HCT116 (cell line): ENCODE measurements around the gene BECN2. TPM values are rescaled to one million over a fixed set of nuclear protein-coding genes. Genes with fewer than 3 reads are reported as not detected.

Source experiments
- ATAC-seq: fragments of 200-7000 bp; cut with Tn5 transposase; 2 replicates; pipeline ENCODE4 v1.9.1; 2020; ENCODE audit warnings: mild to moderate bottlenecking, moderate library complexity
- BruUV-seq: library from RNA; stranded (reverse); fragments of 400-500 nt; replicated peaks from 2 replicates; lab custom pipeline; 2021; lab: Mats Ljungman, UMichigan
- CTCF ChIA-PET: fragments of 300-600 bp; sonication (Branson Sonifier 250); formaldehyde crosslinking; loops from one replicate; lab custom pipeline; 2021; ENCODE audit warnings: antibody characterized with exemption; lab: Charles Lee
- POLR2A ChIA-PET: fragments of 300-600, 350-600 bp; sonication (Branson Sonifier 250); formaldehyde crosslinking; loops from one replicate; lab custom pipeline; 2021; ENCODE audit warnings: antibody characterized with exemption; lab: Charles Lee
- RAD21 ChIA-PET, 2 experiments: fragments of 300-600 bp; sonication (Branson Sonifier 250); formaldehyde crosslinking; loops; one replicate each; lab custom pipeline; 2023; ENCODE audit warnings: low total read pairs in 2 of 2; ENCODE audit not compliant: uncharacterized antibody in 2 of 2, unreplicated experiment in 2 of 2, low non-redundant PET in 1 of 2; lab: Charles Lee
- DNase-seq: peaks from one replicate; pipeline ENCODE4 v3.0.0-alpha.2; 2010; ENCODE audit warnings: low read depth, low spot score
- H2AFZ ChIP-seq: fragments of 200-600 bp; shearing (Covaris generic), sonication (generic); 2 replicates; pipeline ENCODE4 v1.6.1; 2017; ENCODE audit warnings: low read depth, mixed run types, mixed read lengths, antibody characterized with exemption, low read length; ENCODE audit not compliant: poor library complexity, severe bottlenecking
- H3K27ac ChIP-seq: 2 replicates; pipeline ENCODE4 v1.5.1; 2012; ENCODE audit warnings: low read depth, low read length
- H3K27me3 ChIP-seq: fragments of 200-600 bp; sonication (generic); 2 replicates; pipeline ENCODE4 v1.6.1; 2016; ENCODE audit warnings: mixed run types, low read length, mixed read lengths; ENCODE audit not compliant: insufficient read depth
- H3K36me3 ChIP-seq, 2 experiments: fragments of 200-500 bp in 1 of 2; fragments of 200-600 bp in 1 of 2; sonication (Bioruptor generic) in 1 of 2; sonication (generic) in 1 of 2; 2 replicates each; pipeline versions ENCODE4 v1.5.1 to v1.6.1; 2014 to 2016; ENCODE audit warnings: low read length in 2 of 2, inconsistent platforms in 1 of 2, mixed read lengths in 1 of 2, mixed run types in 1 of 2; ENCODE audit not compliant: insufficient read depth in 2 of 2, control insufficient read depth in 1 of 2
- H3K4me1 ChIP-seq, 2 experiments: fragments of 200-600 bp in 1 of 2; sonication (generic) in 1 of 2; 2 replicates each; pipeline versions ENCODE4 v1.5.1 to v1.6.1; 2012 to 2017; ENCODE audit warnings: low read length in 2 of 2, inconsistent platforms in 1 of 2, mild to moderate bottlenecking in 1 of 2, mixed read lengths in 1 of 2, mixed run types in 1 of 2, moderate library complexity in 1 of 2; ENCODE audit not compliant: insufficient read depth in 2 of 2, control insufficient read depth in 1 of 2
- H3K4me2 ChIP-seq: fragments of 200-600 bp; sonication (generic); 2 replicates; pipeline ENCODE4 v1.6.1; 2017; ENCODE audit warnings: mixed run types, low read length, mixed read lengths
- H3K4me3 ChIP-seq, 2 experiments: fragments of 200-600 bp in 1 of 2; sonication (generic) in 1 of 2; replicated peaks in 1 of 2; 2 replicates each; pipeline ENCODE4 v1.5.1; 2011 to 2016; ENCODE audit warnings: low read length in 2 of 2, control low read depth in 1 of 2, low read depth in 1 of 2, mild to moderate bottlenecking in 1 of 2, mixed read lengths in 1 of 2, mixed run types in 1 of 2
- H3K79me2 ChIP-seq: fragments of 200-600 bp; sonication (generic); 2 replicates; pipeline ENCODE4 v1.6.1; 2017; ENCODE audit warnings: mild to moderate bottlenecking, mixed run types, low read length, moderate library complexity, mixed read lengths; ENCODE audit not compliant: insufficient read depth
- H3K9ac ChIP-seq: fragments of 200-600 bp; sonication (generic); 2 replicates; pipeline ENCODE4 v1.6.1; 2016; ENCODE audit warnings: low read length, mixed read lengths
- H3K9me2 ChIP-seq: fragments of 200-600 bp; sonication (generic), shearing (Covaris generic); 2 replicates; pipeline ENCODE4 v1.6.1; 2017; ENCODE audit warnings: mixed run types, mild to moderate bottlenecking, moderate library complexity; ENCODE audit not compliant: insufficient read depth
- H3K9me3 ChIP-seq, 2 experiments: fragments of 200-500 bp in 1 of 2; fragments of 200-600 bp in 1 of 2; sonication (Bioruptor generic) in 1 of 2; sonication (generic) in 1 of 2; 2 replicates each; pipeline ENCODE4 v1.6.1; 2014 to 2017; ENCODE audit warnings: low read length in 2 of 2, mixed read lengths in 2 of 2, inconsistent platforms in 1 of 2, low read depth in 1 of 2, mild to moderate bottlenecking in 1 of 2, mixed run types in 1 of 2, moderate library complexity in 1 of 2; ENCODE audit not compliant: control insufficient read depth in 1 of 2, insufficient read depth in 1 of 2
- H4K20me1 ChIP-seq: fragments of 200-600 bp; sonication (generic), shearing (Covaris generic); 2 replicates; pipeline ENCODE4 v1.6.1; 2017; ENCODE audit warnings: mixed run types, mild to moderate bottlenecking, moderate library complexity; ENCODE audit not compliant: insufficient read depth
- CBX3 ChIP-seq: IDR thresholded peaks from 2 replicates; pipeline ENCODE4 v1.6.1; 2012; ENCODE audit warnings: low read depth
- CEBPB ChIP-seq: IDR thresholded peaks from 2 replicates; pipeline ENCODE4 v1.6.1; 2012; ENCODE audit warnings: low read depth
- EGR1 ChIP-seq: IDR thresholded peaks from 2 replicates; pipeline ENCODE4 v1.6.1; 2012; ENCODE audit warnings: low read depth
- ELF1 ChIP-seq: IDR thresholded peaks from 2 replicates; pipeline ENCODE4 v1.6.1; 2012; ENCODE audit warnings: low read depth, borderline replicate concordance
- EZH2phosphoT487 ChIP-seq: fragments of 200-600 bp; IDR thresholded peaks from 2 replicates; pipeline ENCODE4 v1.6.1; 2018; ENCODE audit warnings: antibody characterized with exemption, borderline replicate concordance
- FOSL1 ChIP-seq: IDR thresholded peaks from 2 replicates; pipeline ENCODE4 v1.6.1; 2012; ENCODE audit warnings: low read depth
- JUND ChIP-seq: IDR thresholded peaks from 2 replicates; pipeline ENCODE4 v1.6.1; 2012
- POLR2A ChIP-seq: IDR thresholded peaks from 2 replicates; pipeline ENCODE4 v1.7.0; 2011; ENCODE audit warnings: borderline replicate concordance; ENCODE audit not compliant: insufficient read depth, insufficient read length; ENCODE audit errors: extremely low read depth
- POLR2AphosphoS5 ChIP-seq: IDR thresholded peaks from 2 replicates; pipeline ENCODE4 v1.6.1; 2011; ENCODE audit warnings: mild to moderate bottlenecking, low read depth, low read length, moderate library complexity
- RAD21 ChIP-seq: IDR thresholded peaks from 2 replicates; pipeline ENCODE4 v1.6.1; 2012; ENCODE audit warnings: low read depth, mild to moderate bottlenecking
- SP1 ChIP-seq: IDR thresholded peaks from 2 replicates; pipeline ENCODE4 v1.6.1; 2012; ENCODE audit warnings: low read depth
- ZFX ChIP-seq: fragments of 450-650 bp; IDR thresholded peaks from 2 replicates; pipeline ENCODE4 v1.6.1; 2017
- ZNF274 ChIP-seq: fragments of 200-500 bp; sonication (Bioruptor generic); IDR thresholded peaks from 2 replicates; pipeline ENCODE4 v1.6.1; 2014; ENCODE audit warnings: mild to moderate bottlenecking, low read depth, low read length, inconsistent platforms
- intact Hi-C: fragments of 100-400 bp; cut with micrococcal nuclease; formaldehyde crosslinking; loops from 2 replicates; pipeline ENCODE4 v1.10.0; 2022
- total RNA-seq: library from RNA; stranded (reverse); gene quantifications from one replicate; pipeline ENCODE4 v1.2.1, GENCODE V29; 2021; ENCODE audit not compliant: unreplicated experiment
- TF ChIP-seq, protein P1 (sequence below): IDR thresholded peaks from 2 replicates; pipeline ENCODE4 v1.6.1; 2012
- TF ChIP-seq, protein P2 (sequence below), 3 experiments: fragments of 200-600 bp in 1 of 3; sonication (generic) in 1 of 3; IDR thresholded peaks in 2 of 3; conservative IDR thresholded peaks in 1 of 3; 2 replicates each; pipeline ENCODE4 v1.5.1; 2012 to 2017; ENCODE audit warnings: low read depth in 2 of 3, low read length in 2 of 3, antibody characterized with exemption in 1 of 3, borderline replicate concordance in 1 of 3, control low read depth in 1 of 3, mild to moderate bottlenecking in 1 of 3, mixed read lengths in 1 of 3, mixed run types in 1 of 3, moderate library complexity in 1 of 3; ENCODE audit not compliant: insufficient read depth in 1 of 3
- TF ChIP-seq, protein P3 (sequence below): IDR thresholded peaks from 2 replicates; pipeline ENCODE4 v1.6.1; 2012
- TF ChIP-seq, protein P4 (sequence below): IDR thresholded peaks from 2 replicates; pipeline ENCODE4 v1.6.1; 2012; ENCODE audit warnings: low read depth

BECN2 gene
- total RNA-seq, 1 experiment from 2014 or later = not detected

DNA sequence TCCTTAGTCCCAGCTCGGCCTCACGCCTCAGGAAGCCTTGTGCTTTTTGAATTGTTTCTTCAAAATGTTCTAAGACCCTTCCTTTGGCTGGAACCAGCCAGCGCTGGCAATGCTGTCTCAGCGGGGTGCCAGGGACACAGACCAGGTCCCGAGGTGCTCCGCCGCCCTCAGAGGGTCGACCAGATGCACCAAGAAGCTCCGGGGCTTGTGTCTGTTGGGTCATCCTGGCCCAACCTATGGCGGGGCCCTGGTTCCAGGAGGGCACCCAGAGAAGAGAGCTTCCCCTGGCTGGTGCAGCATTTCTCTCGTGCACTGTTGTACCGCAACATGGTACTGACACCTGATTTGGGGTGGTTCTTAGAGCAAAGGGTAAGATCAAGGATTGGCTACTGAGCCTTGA is 40.1 kb upstream of the BECN2 start:
- no TSS peak for BruUV-seq
- H4K20me1 ChIP-seq = no peaks in the 10 kb centered on the region
- ChIA-PET POLR2A (no interaction called here), RAD21 (no interaction called here), CTCF (no interaction called here)
- H3K9ac ChIP-seq = no peak overlapping the region
- no peak for ATAC-seq
- H3K36me3 ChIP-seq = no peaks in the 10 kb centered on the region
- H3K27ac ChIP-seq = no peak overlapping the region
- H3K4me2 ChIP-seq = no peak overlapping the region
- TF ChIP-seq, protein P1, sequence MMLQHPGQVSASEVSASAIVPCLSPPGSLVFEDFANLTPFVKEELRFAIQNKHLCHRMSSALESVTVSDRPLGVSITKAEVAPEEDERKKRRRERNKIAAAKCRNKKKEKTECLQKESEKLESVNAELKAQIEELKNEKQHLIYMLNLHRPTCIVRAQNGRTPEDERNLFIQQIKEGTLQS = no peak
- TF ChIP-seq, protein P2, sequence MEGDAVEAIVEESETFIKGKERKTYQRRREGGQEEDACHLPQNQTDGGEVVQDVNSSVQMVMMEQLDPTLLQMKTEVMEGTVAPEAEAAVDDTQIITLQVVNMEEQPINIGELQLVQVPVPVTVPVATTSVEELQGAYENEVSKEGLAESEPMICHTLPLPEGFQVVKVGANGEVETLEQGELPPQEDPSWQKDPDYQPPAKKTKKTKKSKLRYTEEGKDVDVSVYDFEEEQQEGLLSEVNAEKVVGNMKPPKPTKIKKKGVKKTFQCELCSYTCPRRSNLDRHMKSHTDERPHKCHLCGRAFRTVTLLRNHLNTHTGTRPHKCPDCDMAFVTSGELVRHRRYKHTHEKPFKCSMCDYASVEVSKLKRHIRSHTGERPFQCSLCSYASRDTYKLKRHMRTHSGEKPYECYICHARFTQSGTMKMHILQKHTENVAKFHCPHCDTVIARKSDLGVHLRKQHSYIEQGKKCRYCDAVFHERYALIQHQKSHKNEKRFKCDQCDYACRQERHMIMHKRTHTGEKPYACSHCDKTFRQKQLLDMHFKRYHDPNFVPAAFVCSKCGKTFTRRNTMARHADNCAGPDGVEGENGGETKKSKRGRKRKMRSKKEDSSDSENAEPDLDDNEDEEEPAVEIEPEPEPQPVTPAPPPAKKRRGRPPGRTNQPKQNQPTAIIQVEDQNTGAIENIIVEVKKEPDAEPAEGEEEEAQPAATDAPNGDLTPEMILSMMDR (IDR thresholded peaks at IDR 0.05 in 2 of 3, conservative IDR thresholded peaks at IDR 0.05 in 1 of 3; ENCODE audit: borderline replicate concordance in 1 of 3, insufficient read depth in 1 of 3, low read depth in 2 of 3, low read length in 2 of 3) = no peak
- TF ChIP-seq JUND (no peak), EZH2phosphoT487 (no peak), CBX3 (no peak), CEBPB (no peak), RAD21 (no peak), EGR1 (no peak), ZFX (no peak), POLR2A (no peak), ZNF274 (no peak), ELF1 (no peak), FOSL1 (no peak), SP1 (no peak), POLR2AphosphoS5 (no peak)
- TF ChIP-seq, protein P3, sequence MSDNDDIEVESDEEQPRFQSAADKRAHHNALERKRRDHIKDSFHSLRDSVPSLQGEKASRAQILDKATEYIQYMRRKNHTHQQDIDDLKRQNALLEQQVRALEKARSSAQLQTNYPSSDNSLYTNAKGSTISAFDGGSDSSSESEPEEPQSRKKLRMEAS = no peak
- TF ChIP-seq, protein P4, sequence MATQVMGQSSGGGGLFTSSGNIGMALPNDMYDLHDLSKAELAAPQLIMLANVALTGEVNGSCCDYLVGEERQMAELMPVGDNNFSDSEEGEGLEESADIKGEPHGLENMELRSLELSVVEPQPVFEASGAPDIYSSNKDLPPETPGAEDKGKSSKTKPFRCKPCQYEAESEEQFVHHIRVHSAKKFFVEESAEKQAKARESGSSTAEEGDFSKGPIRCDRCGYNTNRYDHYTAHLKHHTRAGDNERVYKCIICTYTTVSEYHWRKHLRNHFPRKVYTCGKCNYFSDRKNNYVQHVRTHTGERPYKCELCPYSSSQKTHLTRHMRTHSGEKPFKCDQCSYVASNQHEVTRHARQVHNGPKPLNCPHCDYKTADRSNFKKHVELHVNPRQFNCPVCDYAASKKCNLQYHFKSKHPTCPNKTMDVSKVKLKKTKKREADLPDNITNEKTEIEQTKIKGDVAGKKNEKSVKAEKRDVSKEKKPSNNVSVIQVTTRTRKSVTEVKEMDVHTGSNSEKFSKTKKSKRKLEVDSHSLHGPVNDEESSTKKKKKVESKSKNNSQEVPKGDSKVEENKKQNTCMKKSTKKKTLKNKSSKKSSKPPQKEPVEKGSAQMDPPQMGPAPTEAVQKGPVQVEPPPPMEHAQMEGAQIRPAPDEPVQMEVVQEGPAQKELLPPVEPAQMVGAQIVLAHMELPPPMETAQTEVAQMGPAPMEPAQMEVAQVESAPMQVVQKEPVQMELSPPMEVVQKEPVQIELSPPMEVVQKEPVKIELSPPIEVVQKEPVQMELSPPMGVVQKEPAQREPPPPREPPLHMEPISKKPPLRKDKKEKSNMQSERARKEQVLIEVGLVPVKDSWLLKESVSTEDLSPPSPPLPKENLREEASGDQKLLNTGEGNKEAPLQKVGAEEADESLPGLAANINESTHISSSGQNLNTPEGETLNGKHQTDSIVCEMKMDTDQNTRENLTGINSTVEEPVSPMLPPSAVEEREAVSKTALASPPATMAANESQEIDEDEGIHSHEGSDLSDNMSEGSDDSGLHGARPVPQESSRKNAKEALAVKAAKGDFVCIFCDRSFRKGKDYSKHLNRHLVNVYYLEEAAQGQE = no peak
- no peaks in the 10 kb centered on the region for H3K27me3 ChIP-seq
- intact Hi-C loops = no loop called here
- no peaks in the 10 kb centered on the region for H3K79me2 ChIP-seq
- H3K9me3 ChIP-seq = no peaks in the 10 kb centered on the region
- no peaks in the 10 kb centered on the region for H3K9me2 ChIP-seq
- no peaks in the 10 kb centered on the region for H3K4me1 ChIP-seq
- no peak for DNase-seq
- no peak overlapping the region for H3K4me3 ChIP-seq
- H2AFZ ChIP-seq = no peak overlapping the region
